Measurements from ENCODE around the gene COL2A1.

The COL2A1 gene

DNA sequence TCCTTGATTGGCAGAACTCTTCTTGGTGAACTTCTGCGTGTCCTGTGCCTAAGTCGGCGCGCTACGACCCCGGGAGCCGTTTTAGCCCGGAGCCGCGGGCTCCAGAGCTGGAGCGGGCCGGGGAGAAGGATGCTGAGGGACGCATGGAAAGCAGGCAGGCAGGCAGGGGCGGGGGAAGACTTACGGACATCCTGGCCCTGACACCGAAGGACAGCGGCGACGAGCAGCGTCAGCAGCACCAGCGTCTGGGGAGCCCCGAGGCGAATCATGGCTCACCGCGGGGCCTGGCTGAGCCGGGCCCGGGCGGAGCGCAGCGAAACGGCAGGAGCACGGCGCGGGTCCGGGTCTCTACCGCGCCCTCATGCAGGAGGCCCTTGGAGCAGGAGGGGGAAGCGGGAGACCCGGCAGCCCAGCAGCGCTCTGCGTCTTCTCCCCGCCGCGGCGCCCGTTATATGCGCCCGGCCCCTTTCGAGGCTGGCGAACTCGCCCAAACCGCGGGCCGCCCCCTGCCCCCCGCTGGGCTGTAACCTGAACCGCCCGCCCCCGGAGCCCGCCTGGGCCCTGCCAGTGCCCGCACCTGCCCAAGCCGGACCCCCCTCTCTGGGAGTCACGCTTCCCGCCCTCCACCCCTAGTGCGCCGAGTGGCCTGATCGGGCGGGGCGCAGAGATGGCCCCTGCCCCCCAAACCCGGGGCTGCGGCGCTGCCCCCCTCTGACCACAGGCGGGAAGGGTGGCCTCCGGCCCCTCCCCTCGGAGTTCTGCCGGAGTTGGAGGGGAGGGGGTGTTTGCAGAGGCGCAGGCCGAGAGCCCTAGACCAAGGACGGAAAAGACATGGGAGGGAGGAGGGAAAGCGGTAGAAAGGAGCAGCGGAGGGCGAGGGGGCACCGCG is at the start of gene COL2A1:
Gene COL2A1 (minus strand): TSS at position 424 of the 889 bp plus-strand sequence. CDS start 155 bp downstream, at position 269.
- Histone ChIP-seq H3K27me3 (ENCODE audit: low read depth, low read length) (peaks cover 26% of the 10 kb centered on the region), H2AFZ (ENCODE audit: low read depth, low read length) (no peak within 1 kb of the TSS)

DNA sequence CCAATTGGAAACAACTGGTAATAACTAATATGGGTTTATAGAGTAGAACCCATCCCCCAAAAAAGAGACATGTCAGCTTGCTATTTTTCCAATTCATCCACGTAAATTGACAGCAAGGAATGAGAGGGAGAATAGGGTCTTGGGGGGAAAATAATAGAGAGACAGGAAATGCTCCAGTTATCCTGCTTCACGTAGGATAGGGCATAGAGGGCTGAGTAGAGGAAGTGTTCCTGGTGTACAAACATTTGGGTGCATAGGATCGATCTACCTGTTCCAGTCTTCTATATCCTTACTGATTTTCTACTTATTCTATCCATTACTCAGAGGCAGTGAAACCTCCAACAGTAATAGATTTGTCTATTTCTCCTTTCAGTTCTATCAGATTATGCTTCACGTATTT is 49.6 kb upstream of the COL2A1 start:
- no peaks in the 10 kb centered on the region for H4K20me1 ChIP-seq (ENCODE audit: insufficient read depth, low read length)
- no peak overlapping the region for H3K4me2 ChIP-seq (ENCODE audit: low read length)
- H3K36me3 ChIP-seq (replicated peaks; ENCODE audit: low read depth, low read length): peaks cover 19% of the 10 kb centered on the region
- H3K4me1 ChIP-seq (ENCODE audit: low read length): no peaks in the 10 kb centered on the region
- H3K79me2 ChIP-seq (ENCODE audit: low read length): no peaks in the 10 kb centered on the region
- H3K27me3 ChIP-seq (ENCODE audit: low read depth, low read length): no peaks in the 10 kb centered on the region
- H3K9me3 ChIP-seq (ENCODE audit: insufficient read depth, low read length): peaks cover 5% of the 10 kb centered on the region; the same call in 1 of the 2 replicates
- no peak overlapping the region for H3K4me3 ChIP-seq (ENCODE audit: low read length)
- H3K27ac ChIP-seq (ENCODE audit: low read length): no peak overlapping the region
- no peak for TF ChIP-seq EZH2phosphoT487 (IDR thresholded peaks at IDR 0.05; ENCODE audit: low read depth)
- TF ChIP-seq, protein P1, sequence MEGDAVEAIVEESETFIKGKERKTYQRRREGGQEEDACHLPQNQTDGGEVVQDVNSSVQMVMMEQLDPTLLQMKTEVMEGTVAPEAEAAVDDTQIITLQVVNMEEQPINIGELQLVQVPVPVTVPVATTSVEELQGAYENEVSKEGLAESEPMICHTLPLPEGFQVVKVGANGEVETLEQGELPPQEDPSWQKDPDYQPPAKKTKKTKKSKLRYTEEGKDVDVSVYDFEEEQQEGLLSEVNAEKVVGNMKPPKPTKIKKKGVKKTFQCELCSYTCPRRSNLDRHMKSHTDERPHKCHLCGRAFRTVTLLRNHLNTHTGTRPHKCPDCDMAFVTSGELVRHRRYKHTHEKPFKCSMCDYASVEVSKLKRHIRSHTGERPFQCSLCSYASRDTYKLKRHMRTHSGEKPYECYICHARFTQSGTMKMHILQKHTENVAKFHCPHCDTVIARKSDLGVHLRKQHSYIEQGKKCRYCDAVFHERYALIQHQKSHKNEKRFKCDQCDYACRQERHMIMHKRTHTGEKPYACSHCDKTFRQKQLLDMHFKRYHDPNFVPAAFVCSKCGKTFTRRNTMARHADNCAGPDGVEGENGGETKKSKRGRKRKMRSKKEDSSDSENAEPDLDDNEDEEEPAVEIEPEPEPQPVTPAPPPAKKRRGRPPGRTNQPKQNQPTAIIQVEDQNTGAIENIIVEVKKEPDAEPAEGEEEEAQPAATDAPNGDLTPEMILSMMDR (IDR thresholded peaks at IDR 0.05; ENCODE audit: low read depth, low read length): no peak
- no peak overlapping the region for H2AFZ ChIP-seq (ENCODE audit: low read depth, low read length)
- no peak overlapping the region for H3K9ac ChIP-seq (ENCODE audit: low read length)

More for the DNA sequence above, at the start of gene COL2A1:
- no peaks in the 10 kb centered on the region for H3K79me2 ChIP-seq (ENCODE audit: low read length)
- H3K36me3 ChIP-seq (replicated peaks; ENCODE audit: low read depth, low read length): no peaks in the 10 kb centered on the region
- no peak within 1 kb of the TSS for H3K4me2 ChIP-seq (ENCODE audit: low read length)
- TF ChIP-seq EZH2phosphoT487 (IDR thresholded peaks at IDR 0.05; ENCODE audit: low read depth): no peak
- TF ChIP-seq, protein P1 (IDR thresholded peaks at IDR 0.05; ENCODE audit: low read depth, low read length): no peak
- H3K9ac ChIP-seq (ENCODE audit: low read length): no peak within 1 kb of the TSS
- H3K4me1 ChIP-seq (ENCODE audit: low read length): no peaks in the 10 kb centered on the region
- H4K20me1 ChIP-seq (ENCODE audit: insufficient read depth, low read length): no peaks in the 10 kb centered on the region
- no peaks in the 10 kb centered on the region for H3K9me3 ChIP-seq (ENCODE audit: insufficient read depth, low read length)
- no peak within 1 kb of the TSS for H3K4me3 ChIP-seq (ENCODE audit: low read length)
- H3K27ac ChIP-seq (ENCODE audit: low read length): no peak within 1 kb of the TSS

DNA sequence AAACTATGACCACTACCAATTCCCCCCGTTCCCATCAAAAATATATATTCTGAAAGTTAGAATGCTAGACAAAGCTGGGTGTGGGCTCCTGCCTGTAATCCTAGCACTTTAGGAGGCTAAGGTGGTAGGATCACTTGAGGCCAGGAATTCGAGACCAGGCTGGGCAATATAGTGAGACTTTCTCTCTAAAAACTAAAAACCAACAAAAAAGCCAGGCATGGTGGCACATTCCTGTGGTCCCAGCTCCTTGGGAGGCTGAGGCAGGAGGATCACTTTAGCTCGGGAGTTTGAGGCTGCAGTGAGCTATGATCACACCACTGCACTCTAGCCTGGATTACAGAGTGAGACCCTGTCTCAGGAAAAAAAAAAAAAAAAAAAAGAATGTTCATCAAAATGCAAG is 48.8 kb upstream of the COL2A1 start:
- Histone ChIP-seq H3K4me3 (ENCODE audit: low read length) (no peak overlapping the region), H3K9me3 (ENCODE audit: insufficient read depth, low read length) (no peaks in the 10 kb centered on the region), H3K36me3 (replicated peaks; ENCODE audit: low read depth, low read length) (peaks cover 15% of the 10 kb centered on the region), H3K9ac (ENCODE audit: low read length) (no peak overlapping the region), H2AFZ (ENCODE audit: low read depth, low read length) (no peak overlapping the region), H3K79me2 (ENCODE audit: low read length) (no peaks in the 10 kb centered on the region), H4K20me1 (ENCODE audit: insufficient read depth, low read length) (no peaks in the 10 kb centered on the region), H3K4me2 (ENCODE audit: low read length) (no peak overlapping the region), H3K27ac (ENCODE audit: low read length) (no peak overlapping the region), H3K27me3 (ENCODE audit: low read depth, low read length) (no peaks in the 10 kb centered on the region), H3K4me1 (ENCODE audit: low read length) (no peaks in the 10 kb centered on the region)
- TF ChIP-seq, protein P1 (IDR thresholded peaks at IDR 0.05; ENCODE audit: low read depth, low read length): no peak
- TF ChIP-seq EZH2phosphoT487 (IDR thresholded peaks at IDR 0.05; ENCODE audit: low read depth): no peak

GRCh38 chr12:48051681-48052080 is 47.4 kb upstream of the COL2A1 start:
- H3K9ac ChIP-seq (ENCODE audit: low read length): no peak overlapping the region
- no peak overlapping the region for H3K4me2 ChIP-seq (ENCODE audit: low read length)
- H3K9me3 ChIP-seq (ENCODE audit: insufficient read depth, low read length): no peaks in the 10 kb centered on the region
- H3K79me2 ChIP-seq (ENCODE audit: low read length): no peaks in the 10 kb centered on the region
- no peak overlapping the region for H2AFZ ChIP-seq (ENCODE audit: low read depth, low read length)
- no peak overlapping the region for H3K27ac ChIP-seq (ENCODE audit: low read length)
- no peak for TF ChIP-seq EZH2phosphoT487 (IDR thresholded peaks at IDR 0.05; ENCODE audit: low read depth)
- TF ChIP-seq, protein P1 (IDR thresholded peaks at IDR 0.05; ENCODE audit: low read depth, low read length): no peak
- no peaks in the 10 kb centered on the region for H3K4me1 ChIP-seq (ENCODE audit: low read length)
- peaks cover 21% of the 10 kb centered on the region for H3K36me3 ChIP-seq (replicated peaks; ENCODE audit: low read depth, low read length)
- no peaks in the 10 kb centered on the region for H4K20me1 ChIP-seq (ENCODE audit: insufficient read depth, low read length)
- H3K27me3 ChIP-seq (ENCODE audit: low read depth, low read length): no peaks in the 10 kb centered on the region
- H3K4me3 ChIP-seq (ENCODE audit: low read length): no peak overlapping the region
